Stimulated activated CD4-positive, alpha-beta T cell treated with anti-CD3 and anti-CD28 coated beads, Interleukin-4, amount 100 ng/mL, for 48 hours (primary cell): Measurements from ENCODE around the gene SIX1.

Experiments
- DNase-seq, 2 donors: peaks; one replicate each; pipeline ENCODE4 v3.0.0-alpha.2; 2020; ENCODE audit warnings: low read depth in 2 of 2

Gene SIX1

GRCh38 chr14:60594062-60594461 lies 55.2 kb downstream of the SIX1 start:
- DNase-seq = no peak
